Left ventricle myocardium inferior (tissue), 1 donor: Measurements from ENCODE around the gene THADA. TPM values are rescaled to one million over a fixed set of nuclear protein-coding genes. Genes with fewer than 3 reads are reported as not detected.

Experiments
- DNase-seq: peaks from one replicate; pipeline ENCODE4 v3.0.0-alpha.2; 2020
- H3K27ac ChIP-seq: fragments of 200-600 bp; replicated peaks from 2 replicates; pipeline ENCODE4 v1.8.0; 2021
- H3K27me3 ChIP-seq: fragments of 200-600 bp; 2 replicates; pipeline ENCODE4 v1.8.0; 2021; ENCODE audit warnings: low read depth
- H3K36me3 ChIP-seq: fragments of 200-600 bp; 2 replicates; pipeline ENCODE4 v1.8.0; 2021
- H3K4me1 ChIP-seq: fragments of 200-600 bp; 2 replicates; pipeline ENCODE4 v1.8.0; 2021
- H3K4me3 ChIP-seq: fragments of 200-600 bp; 2 replicates; pipeline ENCODE4 v1.8.0; 2021; ENCODE audit warnings: mild to moderate bottlenecking, moderate library complexity
- H3K9me3 ChIP-seq: fragments of 200-600 bp; replicated peaks from 2 replicates; pipeline ENCODE4 v1.8.0; 2021
- intact Hi-C: fragments of 100-400 bp; cut with micrococcal nuclease; formaldehyde crosslinking; loops from one replicate; pipeline ENCODE4 v1.11.0; 2022
- total RNA-seq: library from RNA; stranded (reverse); fragmentation: NEBNext Ultra II Directional; extraction: Animal tissue kit (Norgen Biotek cat#: 25700); gene quantifications from one replicate; pipeline ENCODE4 v1.2.1, GENCODE V29; 2021
- TF ChIP-seq, protein P1 (sequence below): fragments of 200-600 bp; IDR thresholded peaks from 2 replicates; pipeline ENCODE4 v1.8.0; 2021; ENCODE audit warnings: antibody characterized with exemption, mild to moderate bottlenecking, borderline replicate concordance
- donor health status: DM: no; HTN: yes; CAD: no; lungs with severe emphysema.

Gene THADA
- total RNA-seq, 1 donor from 2014 or later = 15.4 TPM

DNA sequence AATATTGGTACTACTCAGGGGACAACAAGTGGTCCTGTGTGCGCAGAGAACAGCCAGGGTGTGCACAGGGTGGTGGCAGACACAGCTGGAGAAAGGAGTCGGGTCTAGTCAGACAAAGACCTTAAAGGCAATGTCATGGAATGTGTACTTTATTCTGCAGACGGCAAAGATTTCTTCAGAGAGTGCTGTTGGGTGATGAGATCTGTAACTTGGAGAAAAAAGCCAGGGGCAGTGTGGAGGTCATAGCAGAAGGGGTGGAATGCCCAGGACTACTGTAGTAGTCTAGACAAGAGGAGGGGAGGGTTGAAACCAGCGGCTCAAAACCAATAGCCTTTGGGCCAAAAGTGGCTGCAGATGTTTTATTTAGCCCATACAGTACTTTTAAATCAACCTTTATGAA lies 248.1 kb downstream of the THADA start:
- no peaks in the 10 kb centered on the region for H3K27me3 ChIP-seq

DNA sequence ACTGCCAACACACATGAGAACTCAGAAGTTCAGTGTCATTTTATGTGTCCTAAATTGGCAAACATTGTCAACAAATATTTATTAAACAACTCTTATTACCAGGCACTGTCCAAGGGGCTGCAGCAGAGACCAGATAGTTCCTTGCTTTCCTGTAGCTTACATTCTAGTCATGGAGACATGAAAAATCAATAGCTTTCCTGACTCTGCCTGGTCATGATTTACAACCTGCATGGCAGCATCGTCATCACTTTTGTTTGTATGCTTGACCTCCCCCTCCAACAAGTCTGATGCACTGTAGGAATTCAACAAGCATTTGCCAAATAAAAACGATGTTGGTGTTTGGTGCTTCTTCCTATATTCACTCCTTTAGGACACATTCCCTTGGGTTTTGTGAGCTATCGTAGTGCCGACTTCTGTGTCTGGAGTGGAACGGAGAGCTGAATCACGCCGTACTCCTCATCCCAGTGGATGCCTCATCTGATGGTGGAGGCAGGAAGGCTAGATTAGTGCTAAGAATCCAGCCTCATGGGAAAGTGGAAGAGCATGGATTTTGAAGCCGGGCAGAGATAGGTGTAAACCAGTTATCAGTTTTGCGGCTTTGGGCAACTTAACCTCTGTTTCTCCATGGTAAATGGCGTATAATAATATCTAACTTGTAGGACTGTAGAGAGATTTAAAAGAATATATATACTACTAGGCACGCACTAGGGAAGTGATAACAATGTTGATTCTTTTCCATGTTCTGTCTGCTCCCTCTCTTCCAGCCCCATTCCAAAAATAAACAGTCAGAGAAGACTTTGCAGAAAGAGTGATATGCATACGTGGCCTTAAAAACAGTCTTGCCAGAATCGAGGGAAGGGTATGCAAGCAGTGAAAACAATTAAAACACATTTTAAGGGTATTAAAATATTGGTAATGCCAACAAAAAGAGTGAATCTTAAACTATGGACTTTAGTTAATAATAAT lies 249.0 kb downstream of the THADA start:
- DNase-seq = no peak
- Histone ChIP-seq H3K27ac (peak overlapping the region; percentile 89), H3K9me3 (no peaks in the 10 kb centered on the region), H3K4me3 (no peak overlapping the region), H3K4me1 (peaks cover 98% of the 10 kb centered on the region), H3K36me3 (no peaks in the 10 kb centered on the region), H3K27me3 (no peaks in the 10 kb centered on the region)
- intact Hi-C loops = no loop called here
- TF ChIP-seq, protein P1, sequence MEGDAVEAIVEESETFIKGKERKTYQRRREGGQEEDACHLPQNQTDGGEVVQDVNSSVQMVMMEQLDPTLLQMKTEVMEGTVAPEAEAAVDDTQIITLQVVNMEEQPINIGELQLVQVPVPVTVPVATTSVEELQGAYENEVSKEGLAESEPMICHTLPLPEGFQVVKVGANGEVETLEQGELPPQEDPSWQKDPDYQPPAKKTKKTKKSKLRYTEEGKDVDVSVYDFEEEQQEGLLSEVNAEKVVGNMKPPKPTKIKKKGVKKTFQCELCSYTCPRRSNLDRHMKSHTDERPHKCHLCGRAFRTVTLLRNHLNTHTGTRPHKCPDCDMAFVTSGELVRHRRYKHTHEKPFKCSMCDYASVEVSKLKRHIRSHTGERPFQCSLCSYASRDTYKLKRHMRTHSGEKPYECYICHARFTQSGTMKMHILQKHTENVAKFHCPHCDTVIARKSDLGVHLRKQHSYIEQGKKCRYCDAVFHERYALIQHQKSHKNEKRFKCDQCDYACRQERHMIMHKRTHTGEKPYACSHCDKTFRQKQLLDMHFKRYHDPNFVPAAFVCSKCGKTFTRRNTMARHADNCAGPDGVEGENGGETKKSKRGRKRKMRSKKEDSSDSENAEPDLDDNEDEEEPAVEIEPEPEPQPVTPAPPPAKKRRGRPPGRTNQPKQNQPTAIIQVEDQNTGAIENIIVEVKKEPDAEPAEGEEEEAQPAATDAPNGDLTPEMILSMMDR = no peak

More for the DNA sequence above, 248.1 kb downstream of the THADA start:
- intact Hi-C loops = no loop called here
- H3K27ac ChIP-seq = peak overlapping the region; percentile 89
- H3K36me3 ChIP-seq = no peaks in the 10 kb centered on the region
- no peak for DNase-seq
- peaks cover 90% of the 10 kb centered on the region for H3K4me1 ChIP-seq
- H3K9me3 ChIP-seq = no peaks in the 10 kb centered on the region
- TF ChIP-seq, protein P1 = no peak
- no peak overlapping the region for H3K4me3 ChIP-seq

DNA sequence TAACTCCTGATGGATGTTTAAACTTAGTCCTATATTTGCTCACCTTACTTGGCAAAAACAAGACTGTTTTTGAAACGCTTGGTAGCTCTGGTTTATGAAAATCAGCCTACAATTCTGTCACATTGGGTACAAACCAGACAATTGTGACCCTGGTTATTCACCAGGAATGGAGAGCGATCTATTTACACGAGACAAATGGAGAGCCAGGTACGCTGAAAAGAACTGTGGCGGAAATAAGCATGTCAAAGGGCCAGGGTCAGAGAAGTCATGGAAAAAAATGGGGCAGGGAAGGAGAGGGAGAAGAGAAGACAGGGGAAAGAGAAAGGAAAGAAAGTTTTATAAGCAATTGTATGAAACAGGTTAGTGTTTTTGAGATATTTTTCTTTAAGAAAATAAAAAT lies 250.0 kb downstream of the THADA start:
- Histone ChIP-seq H3K9me3 (no peaks in the 10 kb centered on the region), H3K4me1 (peaks cover 99% of the 10 kb centered on the region), H3K36me3 (no peaks in the 10 kb centered on the region), H3K27me3 (no peaks in the 10 kb centered on the region), H3K27ac (peak overlapping the region; percentile 89), H3K4me3 (no peak overlapping the region)
- TF ChIP-seq, protein P1 = no peak
- DNase-seq = no peak
- intact Hi-C loops = no loop called here

DNA sequence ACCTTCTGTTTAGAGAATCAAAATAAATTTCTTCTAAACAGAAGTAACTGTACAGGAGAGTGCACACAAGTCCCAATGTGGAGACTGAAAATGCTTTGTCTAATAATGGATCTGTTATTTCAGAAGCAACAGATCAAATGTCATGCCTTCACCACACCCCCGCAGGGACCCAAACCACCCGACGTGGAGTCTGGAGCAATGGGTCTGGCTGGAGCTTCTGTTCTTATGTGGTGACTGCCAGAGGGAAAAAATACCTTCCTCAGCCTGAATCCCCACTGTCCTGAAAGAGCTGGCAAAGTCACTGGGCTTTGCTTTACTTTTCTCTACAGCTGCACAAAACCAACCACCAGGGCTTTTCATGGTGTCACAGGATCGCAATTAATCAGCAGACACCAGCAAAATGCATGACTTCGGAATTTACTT lies 250.4 kb downstream of the THADA start:
- Histone ChIP-seq H3K4me3 (peak overlapping the region; percentile 17), H3K27me3 (no peaks in the 10 kb centered on the region), H3K27ac (peak overlapping the region; percentile 89), H3K9me3 (no peaks in the 10 kb centered on the region), H3K4me1 (peaks cover 99% of the 10 kb centered on the region), H3K36me3 (no peaks in the 10 kb centered on the region)
- intact Hi-C loops = no loop called here
- TF ChIP-seq, protein P1 = peak; percentile 38
- DNase-seq = peak; percentile 41

DNA sequence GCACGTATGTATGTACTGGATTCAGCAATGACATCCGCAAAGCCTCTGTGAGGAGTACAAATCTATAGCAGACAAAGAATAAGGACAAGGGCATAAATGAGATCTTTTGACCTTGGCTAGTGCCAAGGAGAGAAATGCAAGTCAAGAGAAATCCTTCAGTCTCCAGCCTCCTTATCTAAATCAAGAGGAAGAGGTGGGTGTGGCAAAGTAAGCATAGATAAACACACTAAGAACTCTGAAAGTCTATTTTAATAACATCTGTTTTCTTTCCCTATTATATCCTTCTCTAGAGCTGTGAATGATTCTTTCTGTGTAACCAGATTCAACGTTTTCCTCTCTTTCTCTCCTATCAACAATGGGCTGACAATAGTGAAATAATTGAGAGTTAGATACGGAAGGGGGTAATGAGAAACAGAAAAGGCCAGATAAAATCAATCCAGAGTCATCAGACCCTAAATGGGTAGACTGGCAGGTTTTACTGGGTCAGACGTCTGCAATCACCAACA lies 250.9 kb downstream of the THADA start:
- Histone ChIP-seq H3K36me3 (no peaks in the 10 kb centered on the region), H3K27ac (peak overlapping the region; percentile 89), H3K4me3 (peak overlapping the region; percentile 17), H3K27me3 (no peaks in the 10 kb centered on the region), H3K9me3 (no peaks in the 10 kb centered on the region), H3K4me1 (peaks cover 100% of the 10 kb centered on the region)
- TF ChIP-seq, protein P1 = no peak
- intact Hi-C loops = no loop called here
- DNase-seq = no peak
